OCI-LY3 (cell line): ENCODE data around the gene WDR38.

Experiments used
- H2AFZ ChIP-seq: fragments of 200-600, 300-600 bp; shearing (Covaris generic); 2 replicates; pipeline ENCODE4 v1.6.0; 2014; ENCODE audit warnings: antibody characterized with exemption, low read depth, low read length
- H3K27ac ChIP-seq: fragments of 200-600, 300-600 bp; sonication (generic); 2 replicates; pipeline ENCODE4 v1.5.1; 2014; ENCODE audit warnings: mild to moderate bottlenecking, low read length, moderate library complexity, mixed read lengths
- H3K27me3 ChIP-seq: fragments of 200-600, 300-600 bp; sonication (generic); 2 replicates; pipeline ENCODE4 v1.6.1; 2014; ENCODE audit warnings: low read depth, low read length, mixed read lengths
- H3K36me3 ChIP-seq: fragments of 200-600, 300-600 bp; sonication (generic); replicated peaks from 2 replicates; pipeline ENCODE3; 2014; ENCODE audit warnings: low read depth, low read length, mixed read lengths
- H3K4me1 ChIP-seq: fragments of 300-600, 200-600 bp; sonication (generic); 2 replicates; pipeline ENCODE4 v1.6.1; 2014; ENCODE audit warnings: low read length, mixed read lengths
- H3K4me2 ChIP-seq: fragments of 200-600, 300-600 bp; sonication (generic); 2 replicates; pipeline ENCODE4 v1.6.1; 2014; ENCODE audit warnings: low read length, mixed read lengths
- H3K4me3 ChIP-seq: fragments of 300-600, 200-600 bp; sonication (generic); 2 replicates; pipeline ENCODE4 v1.5.1; 2014; ENCODE audit warnings: antibody characterized with exemption, mild to moderate bottlenecking, low read length, moderate library complexity
- H3K79me2 ChIP-seq: fragments of 300-600, 200-600 bp; shearing (Covaris generic); 2 replicates; pipeline ENCODE4 v1.6.1; 2014; ENCODE audit warnings: mild to moderate bottlenecking, low read length, mixed read lengths
- H3K9ac ChIP-seq: fragments of 300-600, 200-600 bp; shearing (Covaris generic); 2 replicates; pipeline ENCODE4 v1.6.0; 2014; ENCODE audit warnings: mild to moderate bottlenecking, low read length, moderate library complexity
- H3K9me3 ChIP-seq: fragments of 200-600, 300-600 bp; shearing (Covaris generic); 2 replicates; pipeline ENCODE4 v1.6.1; 2014; ENCODE audit warnings: low read length, mixed read lengths; ENCODE audit not compliant: insufficient read depth
- H4K20me1 ChIP-seq: fragments of 200-600, 300-600 bp; sonication (generic); 2 replicates; pipeline ENCODE4 v1.6.1; 2016; ENCODE audit warnings: low read length, mixed read lengths; ENCODE audit not compliant: insufficient read depth
- CTCF ChIP-seq: fragments of 200-600, 300-600 bp; sonication (generic); IDR thresholded peaks from 2 replicates; pipeline ENCODE4 v1.5.1; 2014; ENCODE audit warnings: antibody characterized with exemption, low read length, low read depth
- EZH2phosphoT487 ChIP-seq: fragments of 200-600 bp; shearing (Covaris generic); IDR thresholded peaks from 2 replicates; pipeline ENCODE4 v1.6.1; 2018; ENCODE audit warnings: antibody characterized with exemption, mixed run types, low read depth

Gene WDR38

GRCh38 chr9:124818431-124819281, 34.6 kb upstream of the WDR38 start:
- Histone ChIP-seq H3K9ac (peak overlapping the region; percentile 50), H3K27me3 (no peaks in the 10 kb centered on the region), H3K79me2 (no peaks in the 10 kb centered on the region), H3K9me3 (no peaks in the 10 kb centered on the region), H3K36me3 (no peaks in the 10 kb centered on the region), H3K4me3 (peak overlapping the region; percentile 52), H4K20me1 (no peaks in the 10 kb centered on the region), H3K4me1 (peaks cover 27% of the 10 kb centered on the region), H3K27ac (peak overlapping the region; percentile 56), H3K4me2 (peak overlapping the region; percentile 62), H2AFZ (peak overlapping the region; percentile 91)
- no peak for TF ChIP-seq EZH2phosphoT487
- TF ChIP-seq CTCF, result peak; percentile 9; the same call in 1 of the 2 replicates

- Histone ChIP-seq H2AFZ (no peak overlapping the region), H3K27me3 (no peaks in the 10 kb centered on the region), H3K9ac (no peak overlapping the region), H3K9me3 (no peaks in the 10 kb centered on the region), H3K4me3 (no peak overlapping the region), H3K27ac (no peak overlapping the region), H3K79me2 (no peaks in the 10 kb centered on the region), H3K4me1 (peaks cover 45% of the 10 kb centered on the region), H3K36me3 (no peaks in the 10 kb centered on the region), H4K20me1 (no peaks in the 10 kb centered on the region), H3K4me2 (no peak overlapping the region)
- no peak for TF ChIP-seq CTCF
- TF ChIP-seq EZH2phosphoT487, result no peak
Measured at GRCh38 chr9:124820698-124821623, 32.3 kb upstream of the WDR38 start.

- peaks cover 9% of the 10 kb centered on the region for H3K9me3 ChIP-seq
- no peaks in the 10 kb centered on the region for H3K79me2 ChIP-seq
- no peak for TF ChIP-seq EZH2phosphoT487
- TF ChIP-seq CTCF, result no peak
- no peak overlapping the region for H2AFZ ChIP-seq
- peaks cover 4% of the 10 kb centered on the region; the same call in 1 of the 2 replicates for H3K27me3 ChIP-seq
- H3K9ac ChIP-seq, result no peak overlapping the region
- peaks cover 18% of the 10 kb centered on the region for H3K4me1 ChIP-seq
- no peak overlapping the region for H3K4me2 ChIP-seq
- no peak overlapping the region for H3K4me3 ChIP-seq
- no peaks in the 10 kb centered on the region for H4K20me1 ChIP-seq
- H3K27ac ChIP-seq, result no peak overlapping the region
- H3K36me3 ChIP-seq, result no peaks in the 10 kb centered on the region
Measured at GRCh38 chr9:124828489-124829333, 24.5 kb upstream of the WDR38 start.
